GM11168 (cell line): ENCODE data around the gene SARM1.
"Not testable (repeated sequence)": the region's sequence is repeated elsewhere in the genome, so short reads cannot be mapped to it uniquely, and the experiment has no call there.

Source experiments
- in situ Hi-C: fragments of 300-500 bp; cut with MboI; formaldehyde crosslinking; loops from one replicate; pipeline ENCODE4 v1.12.0; 2022; ENCODE audit warnings: low sequenced_read_pairs; ENCODE audit not compliant: unreplicated experiment

SARM1 gene

DNA sequence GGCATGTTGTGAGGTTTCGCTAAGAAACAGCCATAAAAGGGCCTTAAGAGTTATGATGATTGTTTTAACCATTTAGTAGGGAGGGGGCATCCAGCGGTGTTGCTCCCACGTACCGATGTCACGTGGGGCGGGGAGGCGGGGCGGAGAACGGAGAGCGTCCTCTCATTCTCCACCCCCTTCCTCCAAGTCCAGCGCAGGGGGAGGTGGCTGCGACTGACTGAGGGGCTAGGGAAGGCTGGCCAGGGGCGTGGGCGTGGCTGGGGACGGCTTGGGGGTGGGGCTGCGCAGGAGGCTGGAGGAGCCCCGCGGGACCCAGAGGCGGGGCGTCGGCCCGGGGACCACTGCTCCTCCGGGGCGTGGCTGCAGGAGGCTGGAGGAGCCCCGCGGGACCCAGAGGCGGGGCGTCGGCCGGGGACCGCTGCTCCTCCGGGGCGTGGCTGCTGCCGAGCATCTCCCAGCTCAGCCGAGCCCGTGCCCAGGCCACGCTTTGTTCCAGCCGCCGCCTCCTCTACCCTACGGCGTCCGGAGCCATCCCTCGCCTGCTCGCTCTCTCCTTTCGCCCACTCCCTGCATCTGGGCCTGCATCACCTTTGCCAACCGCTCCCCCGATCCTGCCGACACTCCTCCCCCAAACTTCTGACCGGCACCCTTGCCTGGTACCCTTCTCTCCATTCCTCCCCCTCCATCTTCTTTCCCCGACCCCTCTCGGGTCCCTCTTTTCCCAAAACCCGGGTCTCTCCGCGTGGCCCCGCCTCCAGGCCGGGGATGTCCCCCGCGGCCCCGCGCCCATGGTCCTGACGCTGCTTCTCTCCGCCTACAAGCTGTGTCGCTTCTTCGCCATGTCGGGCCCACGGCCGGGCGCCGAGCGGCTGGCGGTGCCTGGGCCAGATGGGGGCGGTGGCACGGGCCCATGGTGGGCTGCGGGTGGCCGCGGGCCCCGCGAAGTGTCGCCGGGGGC, at the start of gene SARM1:
Gene SARM1 (plus strand): TSS at position 450 of the 958 bp plus-strand sequence. CDS start 339 bp downstream, at position 789.
- in situ Hi-C loops: no loop called here

DNA sequence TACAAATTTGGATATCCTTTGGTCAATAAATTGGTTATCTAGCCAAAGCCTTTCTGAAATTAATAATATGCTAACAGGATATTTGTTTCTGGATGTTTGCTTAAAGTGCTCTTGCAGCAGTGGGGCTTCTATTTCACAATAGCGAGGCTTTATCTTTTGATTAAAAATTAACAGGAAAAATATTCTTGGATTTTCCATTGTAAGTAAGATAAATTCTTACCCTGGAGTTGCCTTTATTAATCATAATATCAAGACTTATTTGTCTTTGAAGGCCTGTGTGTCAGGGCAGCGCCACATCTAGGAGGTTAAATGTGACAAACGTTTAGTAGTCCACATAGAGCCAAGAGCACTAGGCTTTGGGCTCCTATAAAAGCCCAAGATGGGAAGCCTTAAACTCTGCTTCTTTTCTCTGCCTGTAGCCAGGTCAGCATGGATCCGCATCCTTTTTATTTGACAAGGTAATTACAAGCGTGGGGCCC, 47.2 kb upstream of the SARM1 start:
- in situ Hi-C loops: no loop called here

DNA sequence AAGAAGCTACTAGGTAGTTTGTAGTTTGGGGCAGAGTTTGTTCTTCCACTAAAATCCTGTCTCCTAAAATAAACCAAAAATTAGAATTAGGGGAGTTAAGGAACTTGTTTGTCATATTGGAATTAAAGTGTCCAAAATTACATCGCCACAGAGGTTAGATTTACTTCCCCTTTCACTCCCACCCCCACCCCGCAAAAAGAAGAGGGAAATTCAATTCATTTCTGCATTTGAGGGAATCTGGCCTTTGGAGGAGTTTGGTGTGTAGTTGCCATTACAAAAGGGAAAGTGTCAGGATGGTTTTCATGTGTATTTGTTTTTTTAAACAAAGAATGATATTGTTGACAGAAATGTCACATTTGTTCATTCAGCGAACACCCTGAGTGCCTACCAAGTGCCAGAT, 46.7 kb upstream of the SARM1 start:
- in situ Hi-C loops: no loop called here

DNA sequence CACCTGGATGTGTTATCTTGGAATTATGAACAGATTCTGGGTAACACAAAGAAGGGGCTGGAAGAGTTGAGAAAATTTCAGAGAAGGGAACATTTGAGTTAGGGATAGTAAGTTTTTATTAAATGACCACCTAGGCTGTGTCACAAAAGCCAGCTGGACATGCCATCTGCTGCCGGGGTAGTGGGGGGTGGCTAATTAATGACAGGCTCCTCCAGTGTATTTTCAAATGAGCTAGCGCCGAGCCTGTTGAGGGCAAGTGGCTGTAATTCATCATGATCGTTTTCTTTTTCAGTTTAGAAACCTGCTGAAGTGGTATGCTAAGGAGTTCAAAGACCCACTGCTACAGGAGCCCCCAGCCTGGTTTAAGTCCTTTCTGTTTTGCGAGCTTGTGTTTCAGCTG, 46.3 kb upstream of the SARM1 start:
- in situ Hi-C loops: no loop called here

DNA sequence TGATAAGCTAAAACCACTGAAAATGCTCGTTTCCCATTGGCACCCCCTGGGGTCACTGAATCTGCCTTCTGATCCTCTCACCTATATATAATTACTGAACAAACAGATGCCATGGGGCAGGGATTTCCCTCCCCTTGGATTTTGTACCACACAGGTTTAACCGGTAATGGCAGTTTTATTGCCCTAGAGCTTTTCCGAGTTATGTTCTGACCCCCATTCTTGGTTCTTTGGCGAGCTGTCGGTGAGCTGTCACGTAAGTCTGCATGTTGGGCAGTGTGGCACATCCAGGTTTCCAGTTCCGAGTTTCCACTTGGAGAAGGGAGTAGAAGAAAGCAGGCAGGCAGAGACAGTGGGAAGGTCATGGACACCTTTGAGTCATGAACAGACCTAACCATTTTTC, 45.4 kb upstream of the SARM1 start:
- in situ Hi-C loops: no loop called here

DNA sequence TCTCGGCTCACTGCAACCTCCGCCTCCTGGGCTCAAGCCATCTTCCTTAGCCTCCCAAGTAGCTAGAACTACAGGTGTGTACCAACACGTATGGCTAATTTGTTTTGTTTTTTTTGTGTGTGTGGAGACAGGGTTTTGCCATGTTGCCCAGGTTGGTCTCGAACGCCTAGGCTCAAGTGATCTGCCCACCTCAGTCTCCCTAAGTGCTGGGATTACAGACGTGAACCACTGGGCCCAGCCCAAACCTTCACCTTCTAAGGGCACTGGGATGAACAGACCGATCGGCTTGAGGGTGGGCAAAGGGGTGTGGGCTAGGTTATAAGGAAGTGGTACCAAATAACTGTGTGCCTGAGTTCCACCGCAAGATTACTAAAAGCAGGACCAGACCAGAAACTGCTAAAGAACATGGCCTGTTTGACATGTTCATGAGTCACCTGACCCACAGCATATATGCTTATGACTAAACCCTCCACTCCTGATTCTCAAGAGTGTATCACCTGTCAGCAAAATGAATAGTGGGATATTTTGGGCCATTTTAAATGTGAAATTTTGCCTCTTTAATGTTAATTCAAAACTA, 44.4 kb upstream of the SARM1 start:
- in situ Hi-C loops: no loop called here

DNA sequence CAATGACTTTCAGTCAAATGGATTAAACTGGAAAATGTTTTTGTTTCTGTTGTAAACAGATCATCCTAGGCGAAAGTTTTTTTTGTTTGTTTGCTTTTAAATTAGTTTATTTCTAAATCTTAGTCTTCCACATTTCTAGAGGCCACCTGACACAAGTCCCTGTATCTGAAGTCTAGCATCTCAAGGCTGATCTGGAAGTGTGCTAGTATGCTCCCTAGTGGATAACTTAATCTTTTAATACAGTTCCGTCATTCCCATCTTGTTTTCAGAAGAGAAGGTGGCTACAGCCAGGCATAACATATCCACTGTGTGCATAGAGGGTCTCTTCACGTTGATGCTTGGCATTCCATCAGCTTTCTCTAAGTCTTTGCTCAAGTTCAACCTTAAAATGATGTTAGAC, 43.8 kb upstream of the SARM1 start:
- in situ Hi-C loops: no loop called here

DNA sequence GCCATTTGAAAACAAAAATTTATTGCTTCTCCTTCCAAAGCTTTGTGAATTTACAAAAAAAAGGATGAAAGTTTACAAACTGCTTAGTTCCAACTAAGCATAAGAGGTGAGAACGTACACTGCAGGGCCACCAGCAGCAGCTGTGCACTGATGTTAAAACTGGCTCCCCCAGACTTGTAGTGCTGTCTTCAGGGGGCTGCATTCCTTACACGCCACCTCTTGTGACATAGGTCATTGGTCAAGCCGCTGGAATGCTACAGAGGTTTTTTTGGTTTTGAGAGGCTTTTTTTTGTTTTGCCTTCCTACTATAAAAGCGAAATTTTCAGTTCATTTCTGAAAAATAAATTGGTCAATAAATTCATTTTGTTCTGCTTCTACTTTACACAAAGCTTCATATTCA, 43.2 kb upstream of the SARM1 start:
- in situ Hi-C loops: no loop called here

DNA sequence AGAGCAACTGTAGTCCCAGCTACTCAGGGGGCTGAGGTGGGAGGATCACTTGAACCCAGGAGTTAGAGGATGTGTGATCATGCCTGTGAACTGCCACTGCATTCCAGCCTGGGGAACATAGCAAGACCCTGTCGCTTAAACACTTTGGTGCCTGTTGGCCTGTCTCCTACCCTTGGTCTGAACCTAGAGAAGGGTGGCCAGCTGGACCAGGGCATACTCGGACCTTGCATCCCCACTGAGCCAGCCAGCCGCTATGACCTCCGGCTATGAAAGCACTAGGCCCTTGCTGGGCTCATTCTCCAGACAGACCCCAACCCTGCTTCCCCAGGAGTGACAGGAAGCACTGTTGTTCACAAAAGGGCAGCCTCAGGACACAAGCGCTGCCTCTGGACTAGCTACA, 40.8 kb upstream of the SARM1 start:
- in situ Hi-C loops: no loop called here

DNA sequence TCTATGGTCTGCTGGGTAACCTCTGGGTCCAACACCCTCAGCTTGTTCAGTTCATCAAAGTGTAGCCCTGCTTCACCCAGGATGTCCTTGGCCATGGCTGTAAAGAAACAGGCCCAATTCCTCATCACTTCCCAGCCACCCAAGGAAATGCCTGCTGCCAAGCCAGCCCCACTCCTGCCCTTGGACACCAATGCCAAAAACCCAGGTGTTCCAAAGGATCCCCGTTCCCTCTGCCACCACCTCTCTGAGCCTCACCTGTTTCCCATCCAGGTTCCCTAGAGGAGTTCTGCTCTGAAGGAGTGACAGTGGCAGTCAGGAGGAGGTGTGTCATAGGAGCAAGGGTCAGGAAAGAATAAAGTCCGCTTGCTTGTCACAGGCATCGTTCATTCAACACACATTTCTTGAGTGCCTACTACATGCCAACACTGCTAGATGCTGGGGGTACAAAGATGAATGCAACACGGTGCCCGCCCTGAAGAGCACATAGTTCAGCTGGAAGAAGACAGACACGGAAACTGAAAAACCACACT, 39.5 kb upstream of the SARM1 start:
- in situ Hi-C loops: no loop called here

DNA sequence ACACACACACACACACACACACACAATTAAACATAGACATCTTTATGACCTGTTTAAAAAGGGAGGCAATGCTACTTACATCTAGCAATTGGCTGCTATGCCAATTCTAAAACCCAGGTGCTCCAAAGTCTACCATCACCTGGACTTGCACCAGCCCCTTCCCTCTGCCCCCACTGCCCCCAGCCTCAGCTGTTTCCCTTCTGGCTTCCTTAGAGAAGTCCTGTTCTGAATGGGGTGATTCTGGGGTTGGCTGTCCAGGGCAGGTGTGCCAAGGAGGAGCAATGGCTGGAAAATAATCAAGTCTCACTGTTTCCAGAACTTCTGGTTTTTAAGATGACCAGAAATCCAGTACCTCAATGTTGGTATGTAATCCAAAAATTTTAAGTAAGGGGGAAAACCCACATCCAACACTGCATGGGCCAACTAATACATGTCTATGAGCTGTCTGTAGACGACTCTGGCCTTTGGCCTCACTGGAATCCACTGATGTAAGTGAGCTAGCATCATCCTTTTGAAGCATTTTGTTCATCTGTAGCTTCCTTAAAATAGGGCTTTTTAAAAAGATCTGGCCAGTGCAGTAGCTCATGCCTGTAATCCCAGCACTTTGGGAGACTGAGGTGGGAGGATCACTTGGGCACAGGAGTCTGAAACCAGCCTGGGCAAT, 38.3 kb upstream of the SARM1 start:
- in situ Hi-C loops: no loop called here

DNA sequence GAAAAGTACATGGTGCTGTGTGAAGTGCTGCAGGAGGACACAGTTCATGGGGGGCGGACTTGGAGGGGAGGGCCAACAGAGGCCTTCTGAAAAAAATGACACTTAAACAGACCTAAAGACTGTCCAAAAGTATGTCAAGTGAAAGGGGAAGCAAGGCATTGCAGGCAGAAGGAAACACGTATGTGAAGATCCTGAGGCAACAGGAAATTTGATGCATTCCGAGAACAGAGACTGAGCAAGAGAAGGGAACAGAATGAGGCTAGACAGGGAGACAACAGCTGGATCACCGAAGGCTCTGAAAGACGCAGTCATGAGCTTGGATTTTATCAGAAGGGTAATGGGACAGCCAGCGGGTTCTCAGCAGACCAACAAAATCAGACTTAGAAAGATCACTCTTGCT, 37.3 kb upstream of the SARM1 start:
- in situ Hi-C loops: no loop called here

DNA sequence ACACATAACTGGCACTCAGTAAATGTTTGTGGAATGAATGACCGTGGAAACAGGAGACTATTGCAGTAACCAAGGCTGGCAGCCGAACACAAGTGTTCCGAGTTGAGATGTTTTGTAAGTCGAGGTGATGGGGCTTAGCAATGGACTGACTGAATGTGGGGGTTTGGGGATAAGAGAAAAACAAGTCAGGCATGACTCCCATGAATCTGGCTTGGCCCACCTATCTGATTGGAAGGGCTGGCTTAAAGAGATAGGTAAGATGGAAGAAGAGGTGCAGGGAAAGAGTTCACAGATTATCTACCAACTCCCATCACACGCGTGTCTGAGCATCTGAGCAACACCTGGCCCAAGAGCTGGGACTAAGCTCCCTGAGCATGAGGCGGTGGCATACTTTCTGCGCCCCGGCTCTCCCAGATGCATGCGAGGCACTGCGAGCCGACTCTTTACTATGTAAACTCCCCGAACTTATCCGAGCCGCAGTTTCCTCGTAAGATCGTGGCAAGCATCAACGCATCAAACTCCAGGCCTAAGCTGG, 36.8 kb upstream of the SARM1 start:
- in situ Hi-C loops: no loop called here

DNA sequence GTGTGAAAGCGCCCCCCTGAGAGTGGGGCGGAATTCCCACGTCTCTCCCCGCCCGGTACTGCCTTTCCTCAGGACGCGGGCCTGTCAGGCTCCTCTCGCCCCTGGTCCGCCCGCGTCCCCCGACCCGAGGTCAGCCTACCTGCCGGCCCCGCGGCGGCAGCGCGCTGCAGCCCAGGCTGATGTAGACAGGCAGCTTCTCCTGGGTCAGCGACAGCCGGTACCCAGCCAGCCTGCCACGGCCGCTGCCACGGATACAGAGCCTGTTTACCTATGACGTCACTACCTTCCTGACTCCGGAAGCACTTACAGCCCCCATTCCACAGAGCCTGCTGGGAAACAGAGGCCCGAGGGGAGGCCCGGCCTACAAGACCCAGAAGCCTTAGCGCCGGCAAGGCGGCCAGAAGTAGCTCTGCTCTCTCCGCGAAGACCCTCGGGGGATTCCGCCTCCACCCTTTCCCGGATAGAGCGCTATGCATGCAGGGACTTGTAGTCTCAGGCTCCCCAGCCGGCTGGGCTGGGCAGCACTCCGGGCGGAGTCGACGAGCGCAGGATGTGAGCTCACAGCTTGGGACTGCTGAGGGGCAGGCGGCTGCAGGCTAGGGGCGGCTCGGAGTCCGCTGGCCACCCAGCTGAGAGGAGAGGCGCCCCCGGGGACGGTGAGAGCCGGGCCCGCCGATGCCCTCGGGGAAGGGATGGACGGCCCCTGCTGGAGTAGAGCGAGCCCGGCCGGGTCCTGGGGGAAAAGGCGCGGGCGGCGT, 36.1 kb upstream of the SARM1 start, which contains the start of the genes IFT20 and TNFAIP1:
Gene IFT20 (minus strand): TSS at position 272 of the 758 bp plus-strand sequence. CDS start 3,487 bp downstream, outside the sequence.
Gene TNFAIP1 (plus strand): TSS at position 561 of the 758 bp plus-strand sequence. CDS start 3,761 bp downstream, outside the sequence.
- in situ Hi-C loops: no loop called here

DNA sequence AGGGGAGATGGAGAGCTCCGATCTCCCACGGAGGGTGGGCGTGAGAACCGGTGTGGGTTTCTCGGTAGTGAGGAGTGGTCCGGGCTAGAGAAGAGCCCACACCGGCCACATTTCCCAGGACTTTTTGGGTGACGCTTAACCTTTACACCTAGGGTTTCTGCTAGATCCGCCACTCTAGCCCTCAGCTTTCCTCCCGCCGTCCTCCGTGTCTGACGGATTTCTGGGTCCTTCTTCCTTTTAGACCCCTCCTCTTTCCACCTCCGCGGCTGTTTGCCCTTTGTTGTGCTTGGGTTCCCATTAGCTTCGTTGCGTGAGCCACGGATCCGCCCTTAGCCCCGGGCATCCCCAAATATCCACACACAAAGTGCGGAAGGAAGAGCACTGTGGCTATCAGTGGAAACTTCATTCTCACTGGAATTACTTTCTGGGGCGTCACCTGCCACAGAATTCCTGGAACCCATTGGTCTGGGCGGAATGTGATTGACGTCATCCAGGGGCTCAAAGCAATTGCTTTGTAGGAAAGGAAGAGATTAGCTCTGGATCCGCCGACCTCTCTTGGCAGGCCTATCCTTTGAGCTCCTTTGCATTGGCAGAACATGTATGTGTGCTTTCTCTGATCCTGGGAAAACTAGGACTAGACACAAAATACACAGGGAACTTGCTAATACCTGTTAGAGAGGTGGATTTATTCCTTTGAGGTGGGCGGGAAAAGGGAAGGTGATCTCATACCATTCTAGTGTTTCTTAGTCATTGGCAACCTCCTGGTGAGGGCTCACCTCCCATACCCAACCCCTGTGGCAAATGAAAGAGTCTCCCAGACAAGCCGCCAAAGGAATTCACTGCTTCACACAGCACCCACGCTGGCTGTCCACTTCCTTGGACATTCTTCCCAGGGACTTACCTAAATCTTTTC, 35.3 kb upstream of the SARM1 start:
- in situ Hi-C loops: no loop called here

DNA sequence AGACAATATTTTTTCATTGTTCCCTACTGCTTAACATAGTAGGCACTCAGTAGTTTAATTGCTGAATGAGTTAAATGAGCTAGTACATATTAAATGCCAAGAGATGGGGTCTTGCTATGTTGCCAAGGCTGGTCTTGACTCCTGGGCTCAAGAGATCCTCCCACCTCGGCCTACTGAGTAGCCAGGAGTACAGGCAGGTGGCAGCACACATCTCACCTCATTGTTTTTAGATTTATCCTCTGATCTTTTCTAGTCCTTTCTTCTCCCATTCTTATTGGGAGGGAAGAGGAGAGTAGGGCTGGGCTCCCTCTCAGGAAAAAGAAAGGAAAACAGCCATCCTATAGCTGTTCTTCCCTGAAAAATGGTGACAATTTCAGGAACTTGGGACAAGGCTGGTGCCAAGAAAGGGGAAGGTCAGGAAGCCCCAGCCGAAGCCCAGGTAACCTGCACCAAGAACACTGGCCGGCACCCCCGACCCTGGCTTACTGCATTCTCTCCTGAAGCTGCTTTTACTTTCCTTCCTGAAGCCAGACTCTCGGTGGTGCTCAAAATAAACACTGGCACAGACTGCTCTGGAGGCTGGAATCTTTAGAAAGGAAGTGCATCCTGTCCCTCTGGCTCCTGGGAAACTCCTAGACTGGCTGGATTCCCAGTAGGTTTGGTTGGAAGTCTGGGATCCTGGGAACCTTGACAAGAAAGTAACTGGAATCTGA, 33.3 kb upstream of the SARM1 start:
- in situ Hi-C loops: no loop called here

DNA sequence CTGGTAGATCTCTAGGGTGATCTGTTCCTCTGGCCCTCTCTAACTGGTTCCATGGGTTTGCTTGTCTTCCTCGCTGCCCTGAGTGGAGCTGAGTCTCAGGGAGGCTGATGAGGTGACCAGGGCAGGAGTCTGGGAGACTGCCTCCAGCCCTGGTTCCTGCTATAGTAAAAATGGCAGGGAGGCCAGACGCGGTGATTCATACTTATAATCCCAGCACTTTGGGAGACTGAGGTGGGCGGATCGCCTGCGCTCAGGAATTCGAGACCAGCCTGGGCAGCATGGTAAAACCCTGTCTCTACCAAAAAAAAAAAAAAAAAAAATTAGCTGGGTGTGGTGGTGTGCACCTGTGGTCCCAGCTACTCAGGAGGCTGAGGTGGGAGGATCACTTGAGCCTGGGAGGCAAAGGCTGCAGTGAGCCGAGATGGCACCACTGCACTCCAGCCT, 32.7 kb upstream of the SARM1 start:
- in situ Hi-C loops: not testable (repeated sequence)

DNA sequence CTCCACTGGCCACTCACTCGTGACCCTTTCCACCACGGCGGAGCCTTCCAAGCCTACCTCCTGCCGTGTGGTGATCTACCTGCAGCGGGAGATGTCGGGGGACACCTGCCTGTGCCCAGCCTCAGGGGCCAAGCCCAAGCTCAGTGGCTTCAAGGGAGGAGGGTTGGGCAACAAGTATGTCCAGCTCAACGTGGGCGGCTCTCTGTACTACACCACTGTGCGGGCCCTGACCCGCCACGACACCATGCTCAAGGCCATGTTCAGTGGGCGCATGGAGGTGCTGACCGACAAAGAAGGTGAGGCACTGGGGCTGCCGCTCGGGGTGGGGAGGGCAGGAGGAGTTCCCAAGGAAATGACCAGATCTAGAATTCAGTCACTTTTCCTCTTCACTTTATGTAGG, 32.1 kb upstream of the SARM1 start:
- in situ Hi-C loops: no loop called here
